Stomach (tissue), 8 donors: ENCODE data around the gene MAGEA12. TPM values are rescaled to one million over a fixed set of nuclear protein-coding genes. Genes with fewer than 3 reads are reported as not detected.

Experiments used
- polyA plus RNA-seq, 3 donors: library from polyadenylated mRNA; stranded (reverse); fragments of 200-250 nt; gene quantifications; one replicate each; pipeline ENCODE4 v1.2.3, GENCODE V29; 2013
- total RNA-seq, 5 donors: library from RNA; depleted of rRNA; stranded (reverse); fragments of >200 nt; gene quantifications; one replicate each; pipeline versions ENCODE4 v1.1.0 to v1.2.3, GENCODE V29; 2014 to 2016
- donor health status: healthy with polysubstance abuse.
- donor health status: Bipolar disorder and iron deficiency.
- donor health status: healthy.

MAGEA12 gene
- total and polyA plus RNA-seq, 8 donors, result not detected

Other genes starting within 250 kb of the MAGEA12 start
- gene GABRQ, start 95.9 kb upstream of the MAGEA12 start, total RNA-seq, result under 1 TPM in 1 of 5 donors, not detected in 4; 0.18 TPM
- gene GABRQ, start 95.9 kb upstream of the MAGEA12 start, polyA plus RNA-seq, result under 1 TPM in 1 of 3 donors, not detected in 2; 0.05 TPM
- gene MAGEA3, start 35.0 kb upstream of the MAGEA12 start, total RNA-seq, result not detected
- gene MAGEA3, start 35.0 kb upstream of the MAGEA12 start, polyA plus RNA-seq, result not detected
- gene CSAG2, start 24.5 kb upstream of the MAGEA12 start, total RNA-seq, result not detected
- gene CSAG2, start 24.5 kb upstream of the MAGEA12 start, polyA plus RNA-seq, result not detected
- not detected for gene MAGEA2B, start 19.1 kb upstream of the MAGEA12 start, total RNA-seq
- gene MAGEA2B, start 19.1 kb upstream of the MAGEA12 start, polyA plus RNA-seq, result not detected
- gene CSAG1, start within 50 bp of the MAGEA12 start, total RNA-seq, result not detected
- not detected for gene CSAG1, start within 50 bp of the MAGEA12 start, polyA plus RNA-seq
- gene MAGEA2, start 20.1 kb downstream of the MAGEA12 start, total RNA-seq, result not detected
- gene MAGEA2, start 20.1 kb downstream of the MAGEA12 start, polyA plus RNA-seq, result not detected
- not detected for gene CSAG3, start 25.5 kb downstream of the MAGEA12 start, total RNA-seq
- not detected for gene CSAG3, start 25.5 kb downstream of the MAGEA12 start, polyA plus RNA-seq
- gene MAGEA6, start 35.9 kb downstream of the MAGEA12 start, total RNA-seq, result not detected
- not detected for gene MAGEA6, start 35.9 kb downstream of the MAGEA12 start, polyA plus RNA-seq
- gene CETN2, start 97.0 kb downstream of the MAGEA12 start, total RNA-seq, result 10 to 100 TPM in 4 of 5 donors, 1 to 10 TPM in 1; 10.0 to 45.5 (median 29.0) TPM
- gene CETN2, start 97.0 kb downstream of the MAGEA12 start, polyA plus RNA-seq, result 10 to 100 TPM; 29.0 to 33.1 (median 32.4) TPM
- gene NSDHL, start 97.3 kb downstream of the MAGEA12 start, total RNA-seq, result 10 to 100 TPM in 1 of 5 donors, 1 to 10 TPM in 2, under 1 TPM in 2; 0.58 to 45.5 (median 6.8) TPM
- gene NSDHL, start 97.3 kb downstream of the MAGEA12 start, polyA plus RNA-seq, result 10 to 100 TPM in 2 of 3 donors, 1 to 10 TPM in 1; 9.5 to 28.3 (median 15.6) TPM
- 1 to 10 TPM; 1.2 to 6.5 (median 4.5) TPM for gene ZNF185, start 164.3 kb downstream of the MAGEA12 start, total RNA-seq
- 10 to 100 TPM in 1 of 3 donors, 1 to 10 TPM in 2; 4.4 to 48.2 (median 4.6) TPM for gene ZNF185, start 164.3 kb downstream of the MAGEA12 start, polyA plus RNA-seq